H9 (cell line): ENCODE measurements around the gene CADM1. TPM values are rescaled to one million over a fixed set of nuclear protein-coding genes. Genes with fewer than 3 reads are reported as not detected.

ENCODE experiments used
- DNase-seq: peaks from one replicate; pipeline ENCODE4 v3.0.0-alpha.2; 2017
- H2AFZ ChIP-seq: one replicate; pipeline ENCODE4 v1.6.1; 2013; ENCODE audit warnings: mild to moderate bottlenecking, low read length, control low read depth, moderate library complexity
- H2AK5ac ChIP-seq: 2 replicates; pipeline ENCODE4 v1.6.1; 2013; ENCODE audit warnings: low read length, control low read depth, mixed read lengths; ENCODE audit not compliant: insufficient read length
- H2BK120ac ChIP-seq: one replicate; pipeline ENCODE4 v1.6.1; 2013; ENCODE audit warnings: low read depth, mild to moderate bottlenecking, low read length, control low read depth, inconsistent platforms; ENCODE audit not compliant: poor library complexity, severe bottlenecking
- H2BK12ac ChIP-seq: 2 replicates; pipeline ENCODE4 v1.6.1; 2013; ENCODE audit warnings: low read length, control low read depth, mixed read lengths, low read depth; ENCODE audit not compliant: insufficient read length
- H2BK15ac ChIP-seq: 2 replicates; pipeline ENCODE4 v1.6.1; 2013; ENCODE audit warnings: low read depth, low read length, control low read depth
- H2BK20ac ChIP-seq: one replicate; pipeline ENCODE4 v1.6.1; 2013; ENCODE audit warnings: low read depth, mild to moderate bottlenecking, low read length, control low read depth, inconsistent platforms; ENCODE audit not compliant: poor library complexity, severe bottlenecking
- H2BK5ac ChIP-seq: 2 replicates; pipeline ENCODE4 v1.6.1; 2013; ENCODE audit warnings: low read length, control low read depth, mixed read lengths; ENCODE audit not compliant: insufficient read length
- H3K14ac ChIP-seq: 2 replicates; pipeline ENCODE4 v1.6.1; 2013; ENCODE audit warnings: low read length, control low read depth; ENCODE audit not compliant: insufficient read depth
- H3K18ac ChIP-seq: 2 replicates; pipeline ENCODE4 v1.6.1; 2013; ENCODE audit warnings: low read depth, mild to moderate bottlenecking, mixed read lengths, low read length, control low read depth; ENCODE audit not compliant: insufficient read length
- H3K23ac ChIP-seq: 2 replicates; pipeline ENCODE4 v1.6.1; 2013; ENCODE audit warnings: low read length, control low read depth, mixed read lengths, low read depth; ENCODE audit not compliant: insufficient read length
- H3K23me2 ChIP-seq: 2 replicates; pipeline ENCODE4 v1.6.1; 2013; ENCODE audit warnings: low read depth, mild to moderate bottlenecking, mixed read lengths, low read length, control low read depth; ENCODE audit not compliant: insufficient read length, poor library complexity, severe bottlenecking
- H3K27ac ChIP-seq: 2 replicates; pipeline ENCODE4 v1.5.1; 2013; ENCODE audit warnings: low read length, control low read depth, mixed read lengths, low read depth; ENCODE audit not compliant: insufficient read length
- H3K27me3 ChIP-seq: 2 replicates; pipeline ENCODE4 v1.6.1; 2013; ENCODE audit warnings: low read length, control low read depth, inconsistent platforms; ENCODE audit not compliant: insufficient read depth
- H3K4ac ChIP-seq: 2 replicates; pipeline ENCODE4 v1.6.1; 2013; ENCODE audit warnings: low read depth, mild to moderate bottlenecking, control low read depth, inconsistent platforms, low read length, moderate library complexity
- H3K4me1 ChIP-seq: 2 replicates; pipeline ENCODE4 v1.6.1; 2013; ENCODE audit warnings: low read length, control low read depth, inconsistent platforms; ENCODE audit not compliant: insufficient read depth
- H3K4me2 ChIP-seq: 2 replicates; pipeline ENCODE4 v1.6.1; 2013; ENCODE audit warnings: low read length, control low read depth, mixed read lengths; ENCODE audit not compliant: insufficient read length, insufficient read depth
- H3K56ac ChIP-seq: 2 replicates; pipeline ENCODE4 v1.6.1; 2013; ENCODE audit warnings: low read depth, mild to moderate bottlenecking, mixed read lengths, low read length, control low read depth; ENCODE audit not compliant: insufficient read length
- H3K79me1 ChIP-seq: 2 replicates; pipeline ENCODE4 v1.6.1; 2013; ENCODE audit warnings: low read depth, mild to moderate bottlenecking, moderate library complexity, low read length, control low read depth, inconsistent platforms; ENCODE audit not compliant: insufficient read depth, poor library complexity, severe bottlenecking
- H3K79me2 ChIP-seq: 2 replicates; pipeline ENCODE4 v1.6.1; 2013; ENCODE audit warnings: low read length, control low read depth, inconsistent platforms; ENCODE audit not compliant: insufficient read depth
- H3K9ac ChIP-seq: 2 replicates; pipeline ENCODE4 v1.6.1; 2013; ENCODE audit warnings: low read length, control low read depth, mixed read lengths; ENCODE audit not compliant: insufficient read length; ENCODE audit errors: extremely low read depth
- H3K9me3 ChIP-seq: one replicate; pipeline ENCODE4 v1.6.1; 2013; ENCODE audit warnings: low read depth, low read length, inconsistent platforms; ENCODE audit not compliant: control insufficient read depth
- H3T11ph ChIP-seq: one replicate; pipeline ENCODE4 v1.6.1; 2013; ENCODE audit warnings: mild to moderate bottlenecking, low read length, control low read depth, inconsistent platforms
- H4K20me1 ChIP-seq: one replicate; pipeline ENCODE4 v1.6.1; 2013; ENCODE audit not compliant: control insufficient read depth, insufficient read length, insufficient read depth
- H4K5ac ChIP-seq: 2 replicates; pipeline ENCODE4 v1.6.1; 2013; ENCODE audit warnings: low read depth, mild to moderate bottlenecking, mixed read lengths, low read length, control low read depth; ENCODE audit not compliant: insufficient read length
- H4K8ac ChIP-seq: replicated peaks from 2 replicates; pipeline ENCODE4 v1.6.1; 2013; ENCODE audit warnings: low read length, control low read depth, mixed read lengths, low read depth; ENCODE audit not compliant: insufficient read length
- H4K91ac ChIP-seq: 2 replicates; pipeline ENCODE4 v1.6.1; 2013; ENCODE audit warnings: low read depth, mild to moderate bottlenecking, moderate library complexity, mixed read lengths, low read length, control low read depth; ENCODE audit not compliant: insufficient read length
- H3K27ac Mint-ChIP-seq, 3 experiments: 2 replicates in 2 of 3; 3 replicates in 1 of 3; pipeline ENCODE4 v1.8.0; 2020 to 2021; ENCODE audit warnings: mixed read lengths in 3 of 3, mild to moderate bottlenecking in 1 of 3, moderate library complexity in 1 of 3
- H3K27me3 Mint-ChIP-seq: 2 replicates; pipeline ENCODE4 v1.8.0; 2021; ENCODE audit warnings: low read depth, mild to moderate bottlenecking, moderate library complexity, mixed read lengths
- H3K36me3 Mint-ChIP-seq, 3 experiments: 2 replicates in 2 of 3; 3 replicates in 1 of 3; pipeline ENCODE4 v1.8.0; 2020 to 2021; ENCODE audit warnings: low read depth in 3 of 3, mixed read lengths in 3 of 3; ENCODE audit not compliant: insufficient read depth in 1 of 3
- H3K4me1 Mint-ChIP-seq, 2 experiments: 2 replicates each; pipeline ENCODE4 v1.8.0; 2020; ENCODE audit warnings: mixed read lengths in 2 of 2
- H3K4me3 Mint-ChIP-seq, 2 experiments: 2 replicates in 1 of 2; 3 replicates in 1 of 2; pipeline ENCODE4 v1.8.0; 2020 to 2021; ENCODE audit warnings: mild to moderate bottlenecking in 2 of 2, mixed read lengths in 2 of 2, moderate library complexity in 1 of 2
- H3K9me3 Mint-ChIP-seq, 2 experiments: 2 replicates in 1 of 2; 3 replicates in 1 of 2; pipeline ENCODE4 v1.8.0; 2020; ENCODE audit warnings: mild to moderate bottlenecking in 2 of 2, mixed read lengths in 2 of 2, moderate library complexity in 1 of 2
- WGBS: extraction: QIAGEN DNeasy Blood & Tissue Kit; methylation state at CpG from one replicate; pipeline ENCODE4 v1.1.7; 2013; ENCODE audit warnings: missing lambda C conversion rate, low lambda C conversion rate, mixed read lengths; ENCODE audit not compliant: insufficient read length; ENCODE audit errors: extremely low coverage; 5-methylcytosine and 5-hydroxymethylcytosine counted together
- total RNA-seq: library from RNA; stranded (reverse); gene quantifications from 2 replicates; pipeline ENCODE4 v1.2.1, GENCODE V29; 2021
- TF ChIP-seq, protein P1 (sequence below): fragments of 200-600 bp; sonication (generic); conservative IDR thresholded peaks from 3 replicates; pipeline ENCODE4 v1.8.0; 2021; ENCODE audit warnings: antibody characterized with exemption, mild to moderate bottlenecking

CADM1 gene
- total RNA-seq, 1 experiment from 2014 or later, result 11.9 TPM

DNA sequence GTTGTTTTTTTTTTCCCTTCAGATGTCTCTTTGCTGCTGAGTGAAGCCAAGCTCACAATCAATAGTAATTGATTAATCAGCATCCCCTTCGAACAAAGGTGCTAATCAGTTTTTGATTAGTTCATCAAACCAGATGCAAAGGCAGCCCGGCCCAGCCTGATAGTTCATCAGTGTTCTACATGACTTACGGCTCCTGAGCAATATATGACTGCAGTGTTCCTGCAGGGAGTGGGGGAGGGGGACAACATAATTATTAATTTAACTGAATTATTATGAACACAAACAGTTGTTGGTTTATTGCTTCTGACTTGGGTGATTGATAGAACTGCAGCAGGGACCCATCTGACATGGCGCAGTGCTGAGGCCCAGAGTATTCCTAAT, 315.3 kb downstream of the CADM1 start:
- no peaks in the 10 kb centered on the region for H3K4me1 ChIP-seq
- H3T11ph ChIP-seq, result no peak overlapping the region
- no peak overlapping the region for H3K9ac ChIP-seq
- H4K8ac ChIP-seq, result no peak overlapping the region
- no peak overlapping the region for H2BK15ac ChIP-seq
- Mint-ChIP-seq H3K27me3 (peaks cover 3% of the 10 kb centered on the region; the same call in 1 of the 2 replicates), H3K4me3 (no peak overlapping the region), H3K27ac (no peak overlapping the region), H3K9me3 (no peaks in the 10 kb centered on the region), H3K36me3 (no peaks in the 10 kb centered on the region), H3K4me1 (peaks cover 3 to 11% of the 10 kb centered on the region in 2 experiments)
- H2BK20ac ChIP-seq, result no peak overlapping the region
- H3K27me3 ChIP-seq, result no peaks in the 10 kb centered on the region
- no peaks in the 10 kb centered on the region for H3K9me3 ChIP-seq
- no CpG with 5 or more reads among the region's 4 CpGs for WGBS
- H3K56ac ChIP-seq, result no peak overlapping the region
- H2BK5ac ChIP-seq, result no peak overlapping the region
- TF ChIP-seq, protein P1, sequence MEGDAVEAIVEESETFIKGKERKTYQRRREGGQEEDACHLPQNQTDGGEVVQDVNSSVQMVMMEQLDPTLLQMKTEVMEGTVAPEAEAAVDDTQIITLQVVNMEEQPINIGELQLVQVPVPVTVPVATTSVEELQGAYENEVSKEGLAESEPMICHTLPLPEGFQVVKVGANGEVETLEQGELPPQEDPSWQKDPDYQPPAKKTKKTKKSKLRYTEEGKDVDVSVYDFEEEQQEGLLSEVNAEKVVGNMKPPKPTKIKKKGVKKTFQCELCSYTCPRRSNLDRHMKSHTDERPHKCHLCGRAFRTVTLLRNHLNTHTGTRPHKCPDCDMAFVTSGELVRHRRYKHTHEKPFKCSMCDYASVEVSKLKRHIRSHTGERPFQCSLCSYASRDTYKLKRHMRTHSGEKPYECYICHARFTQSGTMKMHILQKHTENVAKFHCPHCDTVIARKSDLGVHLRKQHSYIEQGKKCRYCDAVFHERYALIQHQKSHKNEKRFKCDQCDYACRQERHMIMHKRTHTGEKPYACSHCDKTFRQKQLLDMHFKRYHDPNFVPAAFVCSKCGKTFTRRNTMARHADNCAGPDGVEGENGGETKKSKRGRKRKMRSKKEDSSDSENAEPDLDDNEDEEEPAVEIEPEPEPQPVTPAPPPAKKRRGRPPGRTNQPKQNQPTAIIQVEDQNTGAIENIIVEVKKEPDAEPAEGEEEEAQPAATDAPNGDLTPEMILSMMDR, result no peak
- no peaks in the 10 kb centered on the region for H4K20me1 ChIP-seq
- no peak overlapping the region for H2AK5ac ChIP-seq
- H3K4ac ChIP-seq, result no peak overlapping the region
- H2BK12ac ChIP-seq, result no peak overlapping the region
- no peaks in the 10 kb centered on the region for H3K79me2 ChIP-seq
- no peak for DNase-seq
- H3K4me2 ChIP-seq, result no peak overlapping the region
- H3K23me2 ChIP-seq, result no peaks in the 10 kb centered on the region
- no peak overlapping the region for H2AFZ ChIP-seq
- no peak overlapping the region for H3K14ac ChIP-seq
- H3K23ac ChIP-seq, result no peak overlapping the region
- H2BK120ac ChIP-seq, result no peak overlapping the region
- no peak overlapping the region for H4K91ac ChIP-seq
- no peak overlapping the region for H3K27ac ChIP-seq
- no peak overlapping the region for H3K18ac ChIP-seq
- H3K79me1 ChIP-seq, result no peaks in the 10 kb centered on the region
- no peak overlapping the region for H4K5ac ChIP-seq
